ENCODE data around the gene ZRSR2.
"Not testable (repeated sequence)": the region's sequence is repeated elsewhere in the genome, so short reads cannot be mapped to it uniquely, and the experiment has no call there.

ZRSR2 gene

GRCh38 chrX:15804563-15804962 is 14.3 kb downstream of the ZRSR2 start:
- no peak for DNase-seq

DNA sequence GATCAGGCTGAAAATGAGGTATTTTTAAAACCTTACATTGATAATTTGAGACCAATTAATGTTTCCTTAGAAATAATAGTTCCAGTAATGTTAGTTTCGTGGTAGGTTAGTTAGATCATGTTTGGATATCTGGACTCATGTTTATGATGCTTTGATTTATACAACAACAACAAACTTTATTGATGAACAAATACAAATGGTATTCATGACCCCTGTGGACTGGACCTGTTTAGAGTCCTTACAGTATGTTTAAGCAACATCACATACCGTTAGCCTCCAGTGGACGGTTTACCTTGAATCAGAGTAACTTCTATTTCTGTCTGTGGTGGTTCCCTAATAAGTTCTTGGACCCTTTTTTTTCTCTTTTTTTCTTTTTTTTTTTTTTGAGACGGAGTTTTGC is 18.0 kb downstream of the ZRSR2 start:
- DNase-seq = no peak

GRCh38 chrX:15812192-15812938 is 22.1 kb downstream of the ZRSR2 start:
- no peak for DNase-seq

DNA sequence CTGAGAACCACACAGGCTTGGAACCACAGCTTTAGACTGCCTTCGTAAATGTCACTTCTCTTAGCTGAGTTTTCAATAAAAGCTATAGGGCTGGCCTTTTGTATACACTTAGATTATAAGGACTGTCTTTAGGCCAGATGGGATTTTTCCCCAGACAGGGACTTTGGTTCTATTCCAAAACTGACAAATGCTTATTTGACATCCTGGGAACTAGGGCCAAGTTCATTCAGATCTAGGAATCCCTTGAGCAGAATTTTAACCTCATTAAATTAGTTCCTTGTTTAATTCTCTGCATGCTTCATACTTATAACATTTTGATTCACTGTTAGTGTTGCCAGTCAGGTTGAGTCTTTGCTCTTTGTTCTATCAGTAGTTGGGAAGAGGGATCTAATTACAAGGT is 23.1 kb downstream of the ZRSR2 start:
- DNase-seq = no peak

DNA sequence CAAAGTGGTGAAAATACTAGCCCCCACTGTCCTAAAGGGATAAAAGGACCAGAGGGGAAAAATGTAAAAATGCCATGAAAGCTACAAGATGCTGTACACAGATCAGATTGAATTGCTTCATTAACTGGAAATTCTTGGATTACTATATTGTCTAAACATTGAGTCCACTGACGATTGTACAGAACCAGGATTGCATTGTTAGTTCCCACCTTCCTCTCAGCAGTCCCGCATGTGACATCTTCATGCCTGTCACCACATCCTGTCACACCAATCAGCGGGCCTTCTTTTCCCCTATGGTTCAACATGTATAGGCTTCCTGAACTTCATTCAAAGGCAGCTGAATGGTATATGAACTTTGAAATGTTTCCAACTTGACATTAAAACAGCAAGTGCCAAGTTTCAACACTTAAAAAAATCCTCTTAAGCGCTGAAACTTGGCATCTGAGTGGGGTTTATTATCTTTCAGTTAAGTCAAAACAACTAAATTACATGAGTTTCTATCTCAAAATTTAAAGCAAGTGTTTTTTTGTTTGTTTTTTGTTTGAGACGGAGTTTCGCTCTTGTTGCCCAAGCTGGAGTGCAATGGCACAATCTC is 24.6 kb downstream of the ZRSR2 start:
- DNase-seq = no peak

DNA sequence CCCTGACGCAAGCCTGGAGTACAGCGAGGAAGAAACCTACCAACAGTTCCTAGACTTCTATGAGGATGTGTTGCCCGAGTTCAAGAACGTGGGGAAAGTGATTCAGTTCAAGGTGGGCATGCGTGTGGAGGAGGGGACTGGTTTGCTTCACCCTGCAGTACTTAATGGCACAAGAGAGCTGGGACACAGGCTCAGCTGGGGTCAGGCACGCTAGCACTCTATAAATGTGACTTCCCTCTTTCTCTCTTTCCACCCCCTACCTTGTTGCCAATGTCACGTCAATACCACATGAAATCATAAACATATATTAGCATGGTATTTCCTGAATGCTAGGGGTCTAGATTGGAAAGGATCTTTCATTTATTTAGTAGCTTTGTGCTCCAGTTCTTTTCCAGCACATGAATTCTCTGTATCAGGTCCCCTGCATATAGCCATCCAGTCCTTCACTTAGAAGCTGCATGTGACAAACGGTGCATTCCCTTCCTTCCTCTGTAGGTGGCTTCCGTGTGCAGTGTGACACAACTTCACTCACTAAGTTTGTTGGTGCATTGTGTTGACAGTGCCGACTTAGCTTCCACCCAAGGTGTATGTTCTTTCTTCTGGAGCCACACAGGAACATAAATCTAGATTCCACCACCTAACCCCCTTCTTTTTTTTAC is 25.6 kb downstream of the ZRSR2 start:
- DNase-seq = peak; percentile 30

DNA sequence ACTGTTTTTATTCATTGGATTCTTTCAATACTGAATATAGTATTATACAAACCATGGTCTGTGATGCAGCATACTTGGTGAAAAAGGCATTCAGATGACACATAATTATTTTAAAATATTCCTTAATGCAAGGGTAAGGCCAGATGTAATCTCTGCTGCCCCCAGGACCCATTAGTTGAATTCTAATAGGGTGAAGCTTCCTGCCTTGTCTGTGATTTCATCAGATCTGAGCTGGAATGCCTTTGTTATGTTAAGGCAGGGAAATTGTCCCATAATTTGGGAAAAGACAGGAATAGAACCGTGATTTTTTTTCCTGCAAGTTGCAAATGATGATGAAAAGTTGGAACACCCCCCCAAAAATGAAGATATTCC is 26.1 kb downstream of the ZRSR2 start:
- DNase-seq = no peak

DNA sequence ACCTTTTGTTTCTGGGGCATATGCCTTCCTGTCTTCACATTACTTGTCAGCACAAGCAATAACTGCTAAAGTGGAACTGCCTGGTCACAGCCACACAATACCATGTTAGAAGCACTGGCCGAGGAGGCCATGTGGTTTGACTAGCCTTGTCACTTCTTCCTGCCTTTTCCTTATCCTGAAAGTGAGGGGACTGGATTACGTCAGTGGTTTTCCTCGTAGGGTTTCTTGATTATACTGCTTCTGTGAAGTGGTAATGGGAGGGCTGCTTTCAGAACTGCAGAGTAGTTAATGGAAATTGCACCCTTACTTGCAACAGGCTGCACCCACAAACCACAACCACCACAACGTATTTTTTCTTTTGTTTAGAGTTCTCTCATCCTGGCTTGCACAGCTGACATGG is 26.6 kb downstream of the ZRSR2 start:
- DNase-seq = peak; percentile 47

- DNase-seq = no peak
Measured at GRCh38 chrX:15820106-15821073, 30.1 kb downstream of the ZRSR2 start.

DNA sequence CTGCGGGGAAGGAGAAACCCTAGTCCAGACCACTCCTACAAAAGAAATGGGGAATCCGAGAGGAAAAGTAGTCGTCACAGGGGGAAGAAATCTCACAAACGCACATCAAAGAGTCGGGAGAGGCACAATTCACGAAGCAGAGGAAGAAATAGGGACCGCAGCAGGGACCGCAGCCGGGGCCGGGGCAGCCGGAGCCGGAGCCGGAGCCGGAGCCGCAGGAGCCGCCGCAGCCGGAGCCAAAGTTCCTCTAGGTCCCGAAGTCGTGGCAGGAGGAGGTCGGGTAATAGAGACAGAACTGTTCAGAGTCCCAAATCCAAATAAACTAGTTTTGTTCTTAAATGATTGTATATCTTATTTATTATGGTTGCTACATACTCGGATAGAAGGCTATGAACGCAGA is 32.6 kb downstream of the ZRSR2 start:
- DNase-seq = no peak

DNA sequence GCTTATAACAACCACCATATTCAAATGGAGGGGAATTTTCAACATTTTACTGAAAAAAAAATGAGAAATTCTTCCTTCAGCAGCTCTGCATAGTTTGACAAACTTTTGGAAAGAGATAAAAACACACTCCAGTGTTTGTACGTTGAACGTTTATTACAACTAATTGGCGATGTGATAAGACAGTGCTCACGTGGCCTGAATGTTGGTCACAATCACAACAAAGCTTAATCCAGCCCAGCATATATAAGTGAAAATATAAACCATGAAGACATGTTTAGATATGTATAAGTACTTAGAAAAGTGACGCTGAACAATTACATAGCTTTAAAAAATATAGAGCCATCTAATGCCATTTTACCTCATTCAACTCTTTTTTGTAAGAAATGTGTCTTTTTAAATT is 35.7 kb downstream of the ZRSR2 start:
- DNase-seq = no peak

- DNase-seq = no peak
Measured at GRCh38 chrX:15829217-15829616, 38.9 kb downstream of the ZRSR2 start.

GRCh38 chrX:15831347-15831746 is 41.1 kb downstream of the ZRSR2 start:
- not testable (repeated sequence) for DNase-seq

- no peak for DNase-seq
Measured at GRCh38 chrX:15834053-15834452, 43.8 kb downstream of the ZRSR2 start.

DNA sequence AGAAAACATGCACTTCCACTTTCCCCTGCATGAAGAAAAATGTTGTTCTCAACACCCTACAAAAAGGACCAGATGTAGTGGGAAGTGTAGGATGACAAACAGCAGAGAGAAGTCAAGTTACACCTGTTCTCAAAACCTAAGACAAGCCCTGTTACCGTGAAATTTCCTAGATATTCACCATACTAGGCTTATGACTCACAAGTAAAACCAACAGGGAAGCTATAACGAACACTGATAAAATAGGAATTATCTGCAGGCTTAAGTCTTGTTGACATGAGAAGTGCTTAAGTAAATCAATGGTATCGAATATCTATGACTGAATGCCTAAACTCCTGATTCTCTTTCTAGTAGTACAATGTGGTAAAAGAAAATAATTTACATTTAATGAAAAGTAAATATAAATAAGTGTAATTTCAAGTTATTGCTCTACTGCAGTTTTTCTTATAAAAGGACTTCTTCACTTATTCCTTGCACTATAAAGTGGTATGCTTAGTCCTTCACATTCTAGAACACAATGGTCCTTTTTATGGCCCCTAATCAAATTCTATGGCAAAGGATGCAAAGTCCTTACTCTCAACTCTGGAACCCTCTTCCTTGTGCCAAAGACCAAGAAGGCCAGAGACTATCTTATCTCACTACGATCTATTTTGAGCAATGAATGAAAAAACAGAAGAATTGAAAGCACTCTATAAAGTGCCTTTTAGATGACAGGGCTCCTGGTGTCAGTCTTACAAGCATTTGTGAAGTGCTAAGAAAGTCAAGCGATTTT is 44.7 kb downstream of the ZRSR2 start:
- no peak for DNase-seq

- no peak for DNase-seq
Measured at GRCh38 chrX:15838017-15838416, 47.7 kb downstream of the ZRSR2 start.

DNA sequence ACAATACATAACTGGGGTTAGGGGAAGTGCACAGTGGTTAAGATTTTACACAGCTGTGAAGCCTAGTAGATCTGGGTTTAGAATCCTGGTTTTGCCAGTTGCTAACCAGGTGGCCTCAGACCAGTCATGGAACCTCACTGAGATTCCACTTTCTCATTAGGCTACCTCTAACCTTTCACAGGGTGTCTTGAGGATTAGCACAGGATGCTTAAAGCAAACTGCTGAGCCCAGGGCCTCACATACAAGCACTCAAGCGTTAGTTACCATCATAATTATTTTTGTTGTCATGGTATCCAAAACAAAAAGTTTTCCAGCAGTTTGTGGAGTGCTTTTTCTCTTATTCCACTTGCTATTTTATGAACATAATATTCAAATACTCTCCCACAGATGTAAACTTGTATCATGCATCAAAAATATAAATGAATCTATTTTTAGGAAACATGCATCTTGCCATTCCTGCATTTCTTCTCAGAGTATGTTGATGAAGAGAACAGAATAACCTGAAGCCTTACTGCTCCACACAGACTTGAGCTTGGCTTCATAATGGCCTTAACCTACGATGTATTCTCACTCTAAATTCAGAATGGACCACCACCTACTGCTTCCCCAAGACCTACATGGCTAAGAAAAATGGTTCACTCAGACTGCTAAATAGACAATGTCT is 51.7 kb downstream of the ZRSR2 start:
- no peak for DNase-seq

DNA sequence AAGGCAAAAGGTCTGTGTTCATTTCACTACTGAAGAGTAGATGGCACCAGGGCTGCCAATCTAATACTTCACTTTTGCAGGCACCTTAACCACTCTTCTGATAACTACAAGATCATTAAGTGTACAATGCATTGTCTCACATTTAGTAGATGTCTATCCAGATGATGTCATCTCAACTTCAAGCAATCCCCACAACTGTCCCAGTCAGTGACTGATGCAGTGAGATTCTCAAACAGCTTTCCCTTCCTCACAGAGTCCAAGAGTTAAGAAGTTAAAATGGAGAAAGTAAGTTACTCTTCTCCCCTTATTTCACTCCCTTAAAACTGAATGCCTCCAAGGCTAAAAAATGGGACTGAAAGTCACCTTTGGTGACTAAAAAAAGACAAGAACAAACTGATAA is 53.7 kb downstream of the ZRSR2 start:
- DNase-seq = no peak

DNA sequence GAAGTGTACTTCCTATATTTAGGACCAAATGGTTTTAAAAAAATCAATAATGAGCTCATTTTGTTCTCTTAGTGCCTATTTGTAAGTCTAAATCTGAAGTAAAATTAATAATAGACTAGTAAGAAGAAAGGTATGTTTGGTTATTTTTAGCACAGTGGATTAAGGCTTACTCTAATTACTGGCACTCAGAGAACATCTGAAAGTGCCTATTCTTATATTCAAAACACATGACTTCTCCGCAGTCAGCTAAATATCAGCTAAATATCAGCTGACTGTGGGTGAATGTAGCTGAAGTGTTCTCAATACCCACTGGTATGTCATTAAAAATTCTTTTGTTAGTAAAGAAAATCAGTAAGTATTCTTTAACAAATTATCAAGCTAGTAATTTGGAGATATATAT is 58.3 kb downstream of the ZRSR2 start:
- DNase-seq = no peak

DNA sequence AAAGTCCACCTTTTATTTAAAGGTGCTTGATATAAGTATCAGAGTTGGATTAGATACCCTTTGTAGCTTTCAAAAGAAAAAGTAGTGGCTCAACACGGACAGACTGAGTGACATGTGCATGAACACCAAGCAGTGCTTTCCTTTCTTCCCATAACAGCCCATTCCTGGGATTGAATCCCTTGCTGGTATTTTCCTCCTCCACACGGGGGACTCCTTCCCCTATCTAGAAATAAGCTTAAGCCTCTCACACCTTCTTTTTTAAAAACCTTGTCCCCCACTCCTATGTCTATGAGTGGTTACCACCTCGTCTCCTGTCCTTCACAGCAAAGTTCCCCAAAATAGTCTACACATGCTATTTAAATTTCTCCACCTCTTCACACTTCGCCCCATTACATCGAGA is 59.3 kb downstream of the ZRSR2 start:
- DNase-seq = no peak

DNA sequence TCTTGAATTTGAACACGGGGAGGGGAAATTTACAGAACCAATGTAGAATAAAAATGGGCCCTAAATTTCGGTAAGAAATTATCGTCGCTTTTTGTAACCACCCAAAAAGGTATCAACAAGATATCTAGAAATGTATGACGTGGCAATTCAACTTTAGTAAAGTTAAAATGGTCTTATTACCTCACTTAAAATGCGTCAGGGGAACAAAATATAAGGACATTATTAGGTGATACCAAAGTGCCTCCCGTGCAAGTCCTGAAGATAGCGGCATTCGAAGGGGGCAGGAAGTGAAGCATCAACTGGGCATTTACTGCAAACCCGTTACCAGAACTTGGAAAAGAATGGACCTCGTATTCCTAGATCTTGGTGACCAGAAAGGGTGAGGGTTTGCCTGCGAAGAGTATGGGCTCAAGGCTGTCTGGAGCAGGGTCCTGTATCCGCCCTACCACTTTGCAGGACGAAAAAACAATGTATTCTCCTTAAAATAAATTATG is 63.3 kb downstream of the ZRSR2 start:
- DNase-seq = no peak
